Osteocyte (in vitro differentiated cells): ENCODE data around the gene MEGF9. TPM values are rescaled to one million over a fixed set of nuclear protein-coding genes. Genes with fewer than 3 reads are reported as not detected.

Experiments used
- DNase-seq: peaks from one replicate; pipeline ENCODE4 v3.0.0; 2021; ENCODE audit warnings: mixed read lengths; ENCODE audit not compliant: unreplicated experiment; ENCODE audit errors: extremely low spot score
- H3K27ac Mint-ChIP-seq: one replicate; pipeline ENCODE4 v1.8.0; 2021; ENCODE audit warnings: mild to moderate bottlenecking, mixed read lengths; ENCODE audit not compliant: unreplicated experiment
- H3K27me3 Mint-ChIP-seq: one replicate; pipeline ENCODE4 v1.8.0; 2021; ENCODE audit warnings: mixed read lengths; ENCODE audit not compliant: unreplicated experiment
- H3K36me3 Mint-ChIP-seq: one replicate; pipeline ENCODE4 v1.8.0; 2021; ENCODE audit warnings: mixed read lengths; ENCODE audit not compliant: unreplicated experiment
- H3K4me1 Mint-ChIP-seq: one replicate; pipeline ENCODE4 v1.8.0; 2021; ENCODE audit warnings: mixed read lengths; ENCODE audit not compliant: unreplicated experiment
- H3K4me3 Mint-ChIP-seq: one replicate; pipeline ENCODE4 v1.8.0; 2021; ENCODE audit warnings: mild to moderate bottlenecking, moderate library complexity, mixed read lengths; ENCODE audit not compliant: unreplicated experiment
- H3K9me3 Mint-ChIP-seq: one replicate; pipeline ENCODE4 v1.8.0; 2021; ENCODE audit warnings: mixed read lengths; ENCODE audit not compliant: unreplicated experiment
- total RNA-seq: library from RNA; stranded (reverse); gene quantifications from 2 replicates; pipeline ENCODE4 v1.2.1, GENCODE V29; 2021
- TF ChIP-seq, protein P1 (sequence below): fragments of 200-600 bp; sonication (generic); IDR thresholded peaks from 2 replicates; pipeline ENCODE4 v1.5.0; 2021; ENCODE audit warnings: antibody characterized with exemption, mild to moderate bottlenecking, moderate library complexity

MEGF9 gene
- total RNA-seq, 1 donor from 2014 or later: 21.4 TPM

GRCh38 chr9:120583958-120584369, 130.3 kb downstream of the MEGF9 start:
- no peak overlapping the region for H3K27ac Mint-ChIP-seq
- H3K36me3 Mint-ChIP-seq: no peaks in the 10 kb centered on the region
- H3K4me1 Mint-ChIP-seq: peaks cover 16% of the 10 kb centered on the region
- no peaks in the 10 kb centered on the region for H3K9me3 Mint-ChIP-seq
- no peak overlapping the region for H3K4me3 Mint-ChIP-seq
- DNase-seq: no peak
- no peaks in the 10 kb centered on the region for H3K27me3 Mint-ChIP-seq
- TF ChIP-seq, protein P1, sequence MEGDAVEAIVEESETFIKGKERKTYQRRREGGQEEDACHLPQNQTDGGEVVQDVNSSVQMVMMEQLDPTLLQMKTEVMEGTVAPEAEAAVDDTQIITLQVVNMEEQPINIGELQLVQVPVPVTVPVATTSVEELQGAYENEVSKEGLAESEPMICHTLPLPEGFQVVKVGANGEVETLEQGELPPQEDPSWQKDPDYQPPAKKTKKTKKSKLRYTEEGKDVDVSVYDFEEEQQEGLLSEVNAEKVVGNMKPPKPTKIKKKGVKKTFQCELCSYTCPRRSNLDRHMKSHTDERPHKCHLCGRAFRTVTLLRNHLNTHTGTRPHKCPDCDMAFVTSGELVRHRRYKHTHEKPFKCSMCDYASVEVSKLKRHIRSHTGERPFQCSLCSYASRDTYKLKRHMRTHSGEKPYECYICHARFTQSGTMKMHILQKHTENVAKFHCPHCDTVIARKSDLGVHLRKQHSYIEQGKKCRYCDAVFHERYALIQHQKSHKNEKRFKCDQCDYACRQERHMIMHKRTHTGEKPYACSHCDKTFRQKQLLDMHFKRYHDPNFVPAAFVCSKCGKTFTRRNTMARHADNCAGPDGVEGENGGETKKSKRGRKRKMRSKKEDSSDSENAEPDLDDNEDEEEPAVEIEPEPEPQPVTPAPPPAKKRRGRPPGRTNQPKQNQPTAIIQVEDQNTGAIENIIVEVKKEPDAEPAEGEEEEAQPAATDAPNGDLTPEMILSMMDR: no peak

- H3K36me3 Mint-ChIP-seq: no peaks in the 10 kb centered on the region
- H3K4me3 Mint-ChIP-seq: peak within 1 kb of the TSS; percentile 94
- DNase-seq: peak; percentile 98
- H3K27ac Mint-ChIP-seq: peak within 1 kb of the TSS; percentile 91
- H3K27me3 Mint-ChIP-seq: no peaks in the 10 kb centered on the region
- H3K9me3 Mint-ChIP-seq: no peaks in the 10 kb centered on the region
- TF ChIP-seq, protein P1: no peak
- peaks cover 20% of the 10 kb centered on the region for H3K4me1 Mint-ChIP-seq
Measured at GRCh38 chr9:120580051-120580896, 134.0 kb downstream of the MEGF9 start, which contains the start of gene CDK5RAP2. CDK5RAP2 (minus strand) TSS chr9:120580167; CDS start chr9:120579978, 189 bp downstream.

DNA sequence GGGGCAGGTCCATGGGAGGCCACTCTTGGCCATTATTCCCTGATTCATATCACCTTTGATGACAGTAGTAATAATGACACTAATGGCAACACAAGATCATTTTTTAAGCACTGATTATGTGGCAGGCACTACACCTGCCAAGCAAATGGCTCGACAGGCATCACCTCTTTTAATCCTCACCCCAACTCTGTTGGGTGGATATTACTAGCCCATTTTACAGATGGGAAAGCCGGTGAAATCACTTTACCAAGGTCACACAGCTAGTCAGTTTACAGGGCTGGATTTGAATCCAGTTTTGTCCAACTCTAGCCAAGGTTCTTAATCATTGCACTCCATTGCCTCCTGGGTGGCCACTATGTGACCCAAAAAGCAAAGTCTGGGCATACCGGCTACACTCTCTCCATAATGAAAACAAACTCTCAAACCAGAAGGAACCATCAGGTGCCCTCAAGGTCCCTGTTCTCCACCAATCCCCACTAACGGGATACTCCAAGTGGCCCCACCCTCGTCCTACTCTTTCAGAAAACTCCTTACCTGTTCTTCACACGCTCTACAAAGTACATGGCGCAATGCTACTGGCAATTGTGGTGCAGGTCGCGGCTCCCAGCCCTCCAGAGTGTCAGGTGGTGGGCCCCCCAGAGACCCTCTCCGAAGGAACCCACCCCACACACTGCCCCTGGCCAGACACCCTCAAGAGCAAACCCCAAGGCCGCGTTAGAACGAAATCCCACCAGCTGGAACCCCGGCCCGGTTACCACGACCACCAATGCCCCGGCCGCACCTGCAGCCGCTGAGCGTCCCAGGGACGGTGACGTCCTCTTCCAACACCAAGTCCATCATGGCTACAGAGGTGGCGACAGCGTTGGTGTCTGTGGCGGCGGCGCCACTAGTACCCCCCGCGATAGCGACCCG, 134.9 kb downstream of the MEGF9 start:
- no peaks in the 10 kb centered on the region for H3K36me3 Mint-ChIP-seq
- H3K4me1 Mint-ChIP-seq: peaks cover 20% of the 10 kb centered on the region
- no peaks in the 10 kb centered on the region for H3K27me3 Mint-ChIP-seq
- no peak for DNase-seq
- TF ChIP-seq, protein P1: no peak
- H3K4me3 Mint-ChIP-seq: peak overlapping the region; percentile 94
- H3K9me3 Mint-ChIP-seq: no peaks in the 10 kb centered on the region
- peak overlapping the region; percentile 91 for H3K27ac Mint-ChIP-seq

- Mint-ChIP-seq H3K4me1 (peaks cover 11% of the 10 kb centered on the region), H3K36me3 (peaks cover 12% of the 10 kb centered on the region), H3K27ac (no peak overlapping the region), H3K27me3 (no peaks in the 10 kb centered on the region), H3K9me3 (no peaks in the 10 kb centered on the region), H3K4me3 (no peak overlapping the region)
- TF ChIP-seq, protein P1: no peak
- no peak for DNase-seq
Measured at GRCh38 chr9:120574473-120574872, 139.8 kb downstream of the MEGF9 start.
